ENCODE data around the gene OR8B3. TPM values are rescaled to one million over a fixed set of nuclear protein-coding genes. Genes with fewer than 3 reads are reported as not detected.

The OR8B3 gene
- total RNA-seq, 3 donors from 2014 or later = not detected

- Histone ChIP-seq H3K36me3 (ENCODE audit: low read depth) (no peaks in the 10 kb centered on the region), H3K9me3 (no peaks in the 10 kb centered on the region), H3K4me1 (ENCODE audit: low read depth) (no peaks in the 10 kb centered on the region), H3K4me3 (no peak overlapping the region)
- no peak for DNase-seq
- intact Hi-C loops (cut with DNase I, micrococcal nuclease) = no loop called here
- TF ChIP-seq, protein P1, sequence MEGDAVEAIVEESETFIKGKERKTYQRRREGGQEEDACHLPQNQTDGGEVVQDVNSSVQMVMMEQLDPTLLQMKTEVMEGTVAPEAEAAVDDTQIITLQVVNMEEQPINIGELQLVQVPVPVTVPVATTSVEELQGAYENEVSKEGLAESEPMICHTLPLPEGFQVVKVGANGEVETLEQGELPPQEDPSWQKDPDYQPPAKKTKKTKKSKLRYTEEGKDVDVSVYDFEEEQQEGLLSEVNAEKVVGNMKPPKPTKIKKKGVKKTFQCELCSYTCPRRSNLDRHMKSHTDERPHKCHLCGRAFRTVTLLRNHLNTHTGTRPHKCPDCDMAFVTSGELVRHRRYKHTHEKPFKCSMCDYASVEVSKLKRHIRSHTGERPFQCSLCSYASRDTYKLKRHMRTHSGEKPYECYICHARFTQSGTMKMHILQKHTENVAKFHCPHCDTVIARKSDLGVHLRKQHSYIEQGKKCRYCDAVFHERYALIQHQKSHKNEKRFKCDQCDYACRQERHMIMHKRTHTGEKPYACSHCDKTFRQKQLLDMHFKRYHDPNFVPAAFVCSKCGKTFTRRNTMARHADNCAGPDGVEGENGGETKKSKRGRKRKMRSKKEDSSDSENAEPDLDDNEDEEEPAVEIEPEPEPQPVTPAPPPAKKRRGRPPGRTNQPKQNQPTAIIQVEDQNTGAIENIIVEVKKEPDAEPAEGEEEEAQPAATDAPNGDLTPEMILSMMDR (IDR thresholded peaks at IDR 0.05) = no peak
- ATAC-seq = no peak
These were observed 52.4 kb downstream of the OR8B3 start for GRCh38 chr11:124346311-124346955.

Other genes with a start within 250 kb of the OR8B3 start
- not detected for gene OR10D3, start 215.7 kb downstream of the OR8B3 start, total RNA-seq
- gene OR8G1, start 157.9 kb downstream of the OR8B3 start, total RNA-seq = not detected
- gene OR8G5, start 142.6 kb downstream of the OR8B3 start, total RNA-seq = not detected
- under 1 TPM in 1 of 3 donors, not detected in 2; 0.29 TPM for gene OR8D1, start 85.1 kb downstream of the OR8B3 start, total RNA-seq
- gene OR8D2, start 78.8 kb downstream of the OR8B3 start, total RNA-seq = not detected
- not detected for gene OR8B2, start 14.5 kb downstream of the OR8B3 start, total RNA-seq
- not detected for gene OR8B4, start 25.8 kb upstream of the OR8B3 start, total RNA-seq
- gene OR8B8, start 46.7 kb upstream of the OR8B3 start, total RNA-seq = not detected
- gene OR8B12, start 144.6 kb upstream of the OR8B3 start, total RNA-seq = not detected
- gene OR8A1, start 171.0 kb upstream of the OR8B3 start, total RNA-seq = not detected
- gene PANX3, start 212.4 kb upstream of the OR8B3 start, total RNA-seq = not detected
- gene TBRG1, start 223.8 kb upstream of the OR8B3 start, total RNA-seq = 10 to 100 TPM; 26.6 to 45.8 (median 41.8) TPM

Data from mucosa of descending colon (tissue), 3 donors.